Esophagus muscularis mucosa (tissue), 4 donors: ENCODE measurements around the gene P3H3. TPM values are rescaled to one million over a fixed set of nuclear protein-coding genes. Genes with fewer than 3 reads are reported as not detected.
A peak's percentile ranks its signal among the peaks of the same experiment; 100 is the strongest.
"Not testable (repeated sequence)": the region's sequence is repeated elsewhere in the genome, so short reads cannot be mapped to it uniquely, and the experiment has no call there.

Experiments used
- DNase-seq: peaks from one replicate; pipeline ENCODE4 v3.0.0-alpha.2; 2017; ENCODE audit errors: extremely low spot score
- H3K27ac ChIP-seq, 4 donors: fragments of 200-600 bp; sonication (generic); replicated peaks in 1 of 4; 1 replicate in 3 of 4; 2 replicates in 1 of 4; pipeline ENCODE4 v1.5.1; 2016 to 2019; ENCODE audit warnings: mild to moderate bottlenecking in 1 of 4
- H3K27me3 ChIP-seq, 4 donors: fragments of 200-600 bp; sonication (generic); one replicate each; pipeline versions ENCODE4 v1.5.1 to v1.6.0; 2016 to 2019
- H3K36me3 ChIP-seq, 4 donors: fragments of 200-600 bp; sonication (generic); one replicate each; pipeline ENCODE4 v1.5.1; 2016 to 2019
- H3K4me1 ChIP-seq, 4 donors: fragments of 200-600 bp; sonication (generic); one replicate each; pipeline ENCODE4 v1.5.1; 2016 to 2019
- H3K4me3 ChIP-seq, 4 donors: fragments of 200-600 bp; sonication (generic); 1 replicate in 2 of 4; 2 replicates in 2 of 4; pipeline ENCODE4 v1.5.1; 2016 to 2019; ENCODE audit warnings: mild to moderate bottlenecking in 4 of 4, moderate library complexity in 1 of 4
- H3K9me3 ChIP-seq, 4 donors: fragments of 200-600 bp; sonication (generic); 1 replicate in 3 of 4; 2 replicates in 1 of 4; pipeline ENCODE4 v1.5.1; 2016 to 2019
- EP300 ChIP-seq: sonication (generic); formaldehyde crosslinking; IDR thresholded peaks from one replicate; pipeline ENCODE4 v1.6.1; 2017; ENCODE audit warnings: antibody characterized with exemption
- POLR2A ChIP-seq: fragments of 450-650 bp; IDR thresholded peaks from one replicate; pipeline ENCODE4 v1.6.1; 2017; ENCODE audit warnings: antibody characterized with exemption, moderate library complexity, mild to moderate bottlenecking, low read depth
- POLR2AphosphoS5 ChIP-seq, 2 donors: sonication (generic); formaldehyde crosslinking; IDR thresholded peaks; one replicate each; pipeline ENCODE4 v1.6.1; 2017; ENCODE audit warnings: antibody characterized with exemption in 2 of 2
- WGBS: methylation state at CpG from one replicate; pipeline ENCODE4 v1.1.5; 2018; 5-methylcytosine and 5-hydroxymethylcytosine counted together
- intact Hi-C: fragments of 100-400 bp; cut with DNase I; formaldehyde crosslinking; loops from one replicate; pipeline ENCODE4 v1.15.1; 2023
- total RNA-seq, 4 donors: library from RNA; depleted of rRNA; stranded (reverse); fragments of >200 nt; gene quantifications; one replicate each; pipeline versions ENCODE4 v1.1.0 to v1.2.1, GENCODE V29; 2016
- TF ChIP-seq, protein P1 (sequence below), 3 experiments: fragments of 200-600 bp in 2 of 3; fragments of 450-650 bp in 1 of 3; sonication (generic) in 2 of 3; IDR thresholded peaks; one replicate each; pipeline ENCODE4 v1.5.1; 2017 to 2019; ENCODE audit warnings: antibody characterized with exemption in 3 of 3, mild to moderate bottlenecking in 2 of 3, moderate library complexity in 1 of 3

Gene P3H3
- total RNA-seq, 4 donors from 2014 or later, result 16.4 to 30.7 (median 26.8) TPM

DNA sequence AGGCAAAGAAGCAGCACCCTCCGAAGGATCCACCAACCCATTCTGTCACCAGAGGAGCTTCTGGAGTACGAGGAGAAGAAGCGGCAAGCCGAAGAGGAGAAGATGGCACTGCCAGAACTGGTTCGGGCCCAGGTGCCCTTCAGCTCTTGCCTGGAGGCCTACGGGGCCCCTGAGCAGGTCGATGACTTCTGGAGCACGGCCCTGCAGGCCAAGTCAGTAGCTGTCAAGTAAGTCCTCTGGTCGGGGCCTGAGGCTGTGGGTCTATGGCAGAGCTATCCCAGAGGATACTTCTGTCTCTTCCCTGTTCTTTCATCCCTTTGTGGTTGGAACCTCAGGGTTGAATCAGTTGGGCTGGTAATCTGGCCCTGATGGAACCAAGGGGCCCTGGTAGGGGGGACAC, 33.2 kb downstream of the P3H3 start:
- peaks cover under 1 to 2% (median 1%) of the 10 kb centered on the region in 4 donors for H3K4me1 ChIP-seq
- H3K9me3 ChIP-seq, result no peaks in the 10 kb centered on the region
- H3K4me3 ChIP-seq, result no peak overlapping the region
- H3K27ac ChIP-seq, result no peak overlapping the region
- DNase-seq, result no peak
- 95% methylated on average over 8 of the region's 9 CpGs for WGBS
- peaks cover 62 to 98% (median 95%) of the 10 kb centered on the region in 4 donors for H3K36me3 ChIP-seq
- TF ChIP-seq POLR2AphosphoS5 (IDR thresholded peaks at IDR 0.05) (no peak), POLR2A (no peak), EP300 (no peak)
- TF ChIP-seq, protein P1, sequence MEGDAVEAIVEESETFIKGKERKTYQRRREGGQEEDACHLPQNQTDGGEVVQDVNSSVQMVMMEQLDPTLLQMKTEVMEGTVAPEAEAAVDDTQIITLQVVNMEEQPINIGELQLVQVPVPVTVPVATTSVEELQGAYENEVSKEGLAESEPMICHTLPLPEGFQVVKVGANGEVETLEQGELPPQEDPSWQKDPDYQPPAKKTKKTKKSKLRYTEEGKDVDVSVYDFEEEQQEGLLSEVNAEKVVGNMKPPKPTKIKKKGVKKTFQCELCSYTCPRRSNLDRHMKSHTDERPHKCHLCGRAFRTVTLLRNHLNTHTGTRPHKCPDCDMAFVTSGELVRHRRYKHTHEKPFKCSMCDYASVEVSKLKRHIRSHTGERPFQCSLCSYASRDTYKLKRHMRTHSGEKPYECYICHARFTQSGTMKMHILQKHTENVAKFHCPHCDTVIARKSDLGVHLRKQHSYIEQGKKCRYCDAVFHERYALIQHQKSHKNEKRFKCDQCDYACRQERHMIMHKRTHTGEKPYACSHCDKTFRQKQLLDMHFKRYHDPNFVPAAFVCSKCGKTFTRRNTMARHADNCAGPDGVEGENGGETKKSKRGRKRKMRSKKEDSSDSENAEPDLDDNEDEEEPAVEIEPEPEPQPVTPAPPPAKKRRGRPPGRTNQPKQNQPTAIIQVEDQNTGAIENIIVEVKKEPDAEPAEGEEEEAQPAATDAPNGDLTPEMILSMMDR (IDR thresholded peaks at IDR 0.05), result no peak
- H3K27me3 ChIP-seq, result no peaks in the 10 kb centered on the region
- intact Hi-C loops, result loop anchor here (5.0 kb wide), 1 partner anchor 46 kb away; no protein-coding TSS in a partner anchor

DNA sequence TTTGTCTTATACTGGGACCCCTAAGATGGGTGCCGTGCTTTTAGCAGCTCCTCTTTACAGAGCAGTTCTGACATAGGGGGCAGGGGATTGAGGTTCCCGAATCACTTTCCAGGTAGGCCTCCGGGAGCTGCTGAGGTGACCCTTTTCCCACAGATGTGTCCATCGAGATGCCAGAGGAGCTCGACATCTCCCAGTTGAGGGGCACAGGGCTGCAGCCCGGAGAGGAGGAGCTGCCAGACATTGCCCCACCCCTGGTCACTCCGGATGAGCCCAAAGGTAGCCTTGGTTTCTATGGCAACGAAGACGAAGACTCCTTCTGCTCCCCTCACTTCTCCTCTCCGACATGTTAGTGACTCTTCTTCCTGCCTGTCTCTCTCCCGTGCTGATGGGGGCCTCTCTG, 34.8 kb downstream of the P3H3 start:
- no peaks in the 10 kb centered on the region for H3K9me3 ChIP-seq
- no peak overlapping the region for H3K4me3 ChIP-seq
- no peak overlapping the region for H3K27ac ChIP-seq
- H3K4me1 ChIP-seq, result peaks cover 7 to 10% (median 9%) of the 10 kb centered on the region in 4 donors
- no peaks in the 10 kb centered on the region for H3K27me3 ChIP-seq
- TF ChIP-seq EP300, result no peak
- no peak for TF ChIP-seq POLR2A
- TF ChIP-seq, protein P1 (IDR thresholded peaks at IDR 0.05), result no peak
- no peak for TF ChIP-seq POLR2AphosphoS5 (IDR thresholded peaks at IDR 0.05)
- 96% methylated on average over 11 of the region's 11 CpGs for WGBS
- peaks cover 51 to 82% (median 78%) of the 10 kb centered on the region in 4 donors for H3K36me3 ChIP-seq
- DNase-seq, result no peak
- intact Hi-C loops, result loop anchor here (5.0 kb wide), 1 partner anchor 44 kb away; no protein-coding TSS in a partner anchor

DNA sequence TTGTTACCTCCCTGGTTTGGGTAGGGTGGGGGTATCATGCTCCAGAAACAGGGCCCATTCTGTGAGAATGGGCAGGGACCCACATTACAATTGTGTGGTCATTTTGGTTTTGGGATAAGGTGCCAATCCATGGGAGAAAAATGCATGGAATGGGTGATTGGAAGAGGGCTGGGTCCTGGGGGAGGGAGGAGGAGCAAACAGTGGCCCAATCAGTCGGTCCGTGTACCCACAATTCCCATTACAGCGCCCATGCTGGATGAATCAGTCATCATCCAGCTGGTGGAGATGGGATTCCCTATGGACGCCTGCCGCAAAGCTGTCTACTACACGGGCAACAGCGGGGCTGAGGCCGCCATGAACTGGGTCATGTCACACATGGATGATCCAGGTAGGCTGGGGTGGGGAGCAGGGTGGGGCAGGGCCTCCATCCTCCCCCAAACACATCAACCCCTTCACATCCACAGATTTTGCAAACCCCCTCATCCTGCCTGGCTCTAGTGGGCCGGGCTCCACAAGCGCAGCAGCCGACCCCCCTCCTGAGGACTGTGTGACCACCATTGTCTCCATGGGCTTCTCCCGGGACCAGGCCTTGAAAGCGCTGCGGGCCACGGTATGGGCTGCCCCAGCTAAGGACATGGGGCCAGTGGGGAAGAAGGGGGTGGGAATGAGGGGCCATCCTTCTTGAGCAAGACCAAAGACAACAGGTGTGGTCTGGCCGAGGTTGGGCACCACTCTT, 35.5 kb downstream of the P3H3 start:
- TF ChIP-seq, protein P1 (IDR thresholded peaks at IDR 0.05), result no peak
- no peak for TF ChIP-seq POLR2A
- no peak for TF ChIP-seq POLR2AphosphoS5 (IDR thresholded peaks at IDR 0.05)
- TF ChIP-seq EP300, result no peak
- Histone ChIP-seq H3K4me3 (no peak overlapping the region), H3K9me3 (no peaks in the 10 kb centered on the region), H3K4me1 (peaks cover 13 to 17% (median 16%) of the 10 kb centered on the region in 4 donors), H3K36me3 (peaks cover 44 to 75% (median 72%) of the 10 kb centered on the region in 4 donors), H3K27ac (no peak overlapping the region), H3K27me3 (no peaks in the 10 kb centered on the region)
- intact Hi-C loops, result loop anchor here (5.0 kb wide), 1 partner anchor 44 kb away; no protein-coding TSS in a partner anchor
- WGBS, result 97% methylated on average over 10 of the region's 16 CpGs
- no peak for DNase-seq

DNA sequence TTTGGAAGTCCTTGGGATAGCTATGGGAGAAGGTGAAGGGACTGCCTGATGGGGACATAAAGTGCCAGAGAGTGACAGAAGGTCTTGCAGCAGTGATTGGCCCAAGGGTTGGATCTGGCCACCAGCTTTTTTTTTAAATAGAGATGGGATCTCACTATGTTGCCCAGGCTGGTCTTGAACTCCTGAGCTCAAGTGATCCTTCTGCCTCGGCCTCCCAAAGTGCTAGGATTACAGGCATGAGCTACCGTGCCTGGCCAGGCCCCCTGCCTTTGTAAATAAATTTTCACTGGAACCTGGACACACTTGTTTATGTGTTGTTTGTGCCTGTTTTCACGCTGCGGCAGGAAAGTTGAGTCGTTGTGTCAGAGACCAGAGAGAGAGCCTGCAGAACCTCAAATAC, 37.1 kb downstream of the P3H3 start:
- H3K9me3 ChIP-seq, H3K27ac ChIP-seq, H3K27me3 ChIP-seq, intact Hi-C loops, H3K4me3 ChIP-seq, DNase-seq: not testable (repeated sequence)
- 96% methylated on average over 5 of the region's 5 CpGs for WGBS
- Histone ChIP-seq H3K36me3 (peaks cover 36 to 72% (median 68%) of the 10 kb centered on the region in 4 donors), H3K4me1 (peaks cover 25 to 33% (median 32%) of the 10 kb centered on the region in 4 donors)

DNA sequence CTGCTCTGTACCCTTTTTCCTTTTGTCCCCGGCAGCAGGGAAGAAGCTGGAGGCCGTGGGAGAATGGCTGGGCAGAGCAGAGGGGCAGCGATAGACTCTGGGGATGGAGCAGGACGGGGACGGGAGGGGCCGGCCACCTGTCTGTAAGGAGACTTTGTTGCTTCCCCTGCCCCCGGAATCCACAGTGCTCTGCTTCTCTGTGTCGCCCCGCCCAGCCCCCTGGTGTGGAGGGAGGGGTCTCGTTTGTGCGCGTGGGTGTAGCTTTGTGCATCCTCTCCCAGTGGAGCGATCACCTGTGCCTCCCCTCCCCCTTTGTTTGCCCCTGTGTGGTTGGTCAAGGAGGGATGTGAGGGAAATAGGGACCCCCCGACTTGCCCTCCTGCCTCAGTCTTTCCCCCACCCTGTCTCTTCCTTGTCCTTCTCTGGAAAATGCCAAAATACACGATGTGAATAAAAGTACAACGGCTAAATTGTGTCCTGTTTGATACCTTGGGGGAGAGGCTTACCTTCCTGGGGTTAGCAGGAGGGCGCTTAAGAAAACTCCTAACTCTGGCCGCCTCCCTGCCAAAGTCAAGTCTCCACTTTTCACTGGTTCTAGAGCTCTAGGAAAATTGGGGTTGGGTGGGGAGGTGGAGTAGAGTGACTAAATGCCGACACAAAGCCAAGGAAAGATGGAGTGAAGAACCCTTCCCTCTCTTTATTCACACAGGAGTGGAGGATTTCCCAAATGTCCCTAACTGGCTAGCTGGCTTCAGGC, 38.1 kb downstream of the P3H3 start:
- 80% methylated on average over 18 of the region's 19 CpGs for WGBS
- no peak for DNase-seq
- no peaks in the 10 kb centered on the region for H3K27me3 ChIP-seq
- peak overlapping the region; percentile 98 to 99 (median 98) for H3K27ac ChIP-seq
- intact Hi-C loops, result no loop called here
- no peaks in the 10 kb centered on the region for H3K9me3 ChIP-seq
- peaks cover 32 to 43% (median 41%) of the 10 kb centered on the region in 4 donors for H3K4me1 ChIP-seq
- TF ChIP-seq EP300, result no peak
- peaks cover 31 to 72% (median 68%) of the 10 kb centered on the region in 4 donors for H3K36me3 ChIP-seq
- H3K4me3 ChIP-seq, result peak overlapping the region; percentile 80 to 97 (median 86)
